ENCODE measurements around the gene GRAMD1C.

Gene GRAMD1C

GRCh38 chr3:113867506-113867905, 28.9 kb downstream of the GRAMD1C start:
- no peak for DNase-seq

- no peak for DNase-seq
Observed at GRCh38 chr3:113873293-113873692, 34.7 kb downstream of the GRAMD1C start.

- DNase-seq, result no peak
Observed at GRCh38 chr3:113873814-113874526, 35.4 kb downstream of the GRAMD1C start.

- no peak for DNase-seq
Observed at GRCh38 chr3:113878403-113878802, 39.8 kb downstream of the GRAMD1C start.

- DNase-seq, result no peak
Observed at GRCh38 chr3:113885050-113885449, 46.5 kb downstream of the GRAMD1C start.

GRCh38 chr3:113890256-113890900, 51.8 kb downstream of the GRAMD1C start:
- DNase-seq, result no peak

- DNase-seq, result no peak
Observed at GRCh38 chr3:113894927-113895326, 56.3 kb downstream of the GRAMD1C start.

- no peak for DNase-seq
Observed at GRCh38 chr3:113895964-113896363, 57.4 kb downstream of the GRAMD1C start.

- DNase-seq, result no peak
Observed at GRCh38 chr3:113896930-113897329, 58.3 kb downstream of the GRAMD1C start.

GRCh38 chr3:113897373-113897777, 58.8 kb downstream of the GRAMD1C start:
- DNase-seq, result no peak

- no peak for DNase-seq
Observed at GRCh38 chr3:113898892-113899291, 60.3 kb downstream of the GRAMD1C start.

GRCh38 chr3:113906568-113907140, 68.1 kb downstream of the GRAMD1C start:
- DNase-seq, result no peak

GRCh38 chr3:113908133-113908532, 69.5 kb downstream of the GRAMD1C start:
- no peak for DNase-seq

- no peak for DNase-seq
Observed at GRCh38 chr3:113910966-113911365, 72.4 kb downstream of the GRAMD1C start.

- peak in 4 of 6 experiments; percentile 1 to 37 (median 18) for DNase-seq
Observed at GRCh38 chr3:113912552-113913236, 74.1 kb downstream of the GRAMD1C start.

- no peak for DNase-seq
Observed at GRCh38 chr3:113914646-113915045, 76.1 kb downstream of the GRAMD1C start.

- no peak for DNase-seq
Observed at GRCh38 chr3:113927556-113927955, 89.0 kb downstream of the GRAMD1C start.

- no peak for DNase-seq
Observed at GRCh38 chr3:113946831-113947230, 108.2 kb downstream of the GRAMD1C start.

- DNase-seq, result peak; percentile 45 to 71 (median 58)
Observed at GRCh38 chr3:113947372-113948014, 108.9 kb downstream of the GRAMD1C start, which contains the start of gene ZDHHC23. Gene ZDHHC23, plus strand, starts transcription at chr3:113948013. Its CDS starts 790 bp downstream, at chr3:113948803.

- DNase-seq, result peak in 4 of 6 experiments; percentile 16 to 55 (median 36)
Observed at GRCh38 chr3:113948015-113948917, 109.7 kb downstream of the GRAMD1C start.

GRCh38 chr3:113952921-113953320, 114.3 kb downstream of the GRAMD1C start:
- no peak for DNase-seq

GRCh38 chr3:113953677-113954076, 115.1 kb downstream of the GRAMD1C start:
- no peak for DNase-seq

Measured in stimulated activated naive CD4-positive, alpha-beta T cell (primary cell).